GM18505 (cell line): Measurements from ENCODE around the gene LYST.

Source experiments
- ATAC-seq: cut with Tn5 transposase; IDR thresholded peaks from one replicate; pipeline ENCODE4 v1.9.1; 2021; ENCODE audit not compliant: unreplicated experiment
- POLR2A ChIP-seq: IDR thresholded peaks from 4 replicates; pipeline ENCODE4 v1.6.1; 2011; ENCODE audit warnings: borderline replicate concordance; ENCODE audit not compliant: insufficient read depth, insufficient read length; ENCODE audit errors: extremely low read depth

The LYST gene

GRCh38 chr1:235838021-235838420 is 28.7 kb downstream of the LYST start:
- ATAC-seq, result no peak
- TF ChIP-seq POLR2A, result no peak

GRCh38 chr1:235835226-235835625 is 31.5 kb downstream of the LYST start:
- TF ChIP-seq POLR2A, result no peak
- ATAC-seq, result no peak

- ATAC-seq, result no peak
- TF ChIP-seq POLR2A, result no peak
Measured at GRCh38 chr1:235834620-235835019, 32.1 kb downstream of the LYST start.

DNA sequence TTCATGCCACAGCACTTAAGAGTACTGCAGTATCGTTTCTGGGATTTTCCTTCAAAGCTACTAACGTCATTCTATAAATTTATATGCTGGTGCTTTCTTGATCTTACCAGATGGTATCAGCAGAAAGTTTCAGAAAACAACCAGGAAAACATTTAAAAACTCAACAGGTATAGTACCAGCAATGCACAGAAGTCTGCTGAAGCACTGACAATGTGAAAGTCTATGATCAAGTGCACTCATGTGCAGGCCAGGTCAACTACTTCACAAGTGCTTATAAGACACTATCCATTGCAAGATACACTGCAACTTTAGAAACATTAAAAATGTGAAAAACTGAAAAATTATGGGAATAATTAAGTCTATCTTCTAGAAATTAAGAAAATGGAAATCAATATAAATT is 34.7 kb downstream of the LYST start:
- ATAC-seq, result no peak

GRCh38 chr1:235831148-235831547 is 35.6 kb downstream of the LYST start:
- peak; percentile 89 for ATAC-seq
- no peak for TF ChIP-seq POLR2A

More for the DNA sequence above, 34.7 kb downstream of the LYST start:
- no peak for TF ChIP-seq POLR2A

GRCh38 chr1:235826102-235826854 is 40.4 kb downstream of the LYST start:
- ATAC-seq, result no peak
- TF ChIP-seq POLR2A, result no peak

GRCh38 chr1:235825229-235825628 is 41.5 kb downstream of the LYST start:
- no peak for TF ChIP-seq POLR2A
- ATAC-seq, result no peak

GRCh38 chr1:235823684-235824083 is 43.0 kb downstream of the LYST start:
- no peak for ATAC-seq
- TF ChIP-seq POLR2A, result no peak

- ATAC-seq, result no peak
- TF ChIP-seq POLR2A, result no peak
Measured at GRCh38 chr1:235822685-235823084, 44.0 kb downstream of the LYST start.

- TF ChIP-seq POLR2A, result no peak
- no peak for ATAC-seq
Measured at GRCh38 chr1:235821361-235821981, 45.2 kb downstream of the LYST start.

DNA sequence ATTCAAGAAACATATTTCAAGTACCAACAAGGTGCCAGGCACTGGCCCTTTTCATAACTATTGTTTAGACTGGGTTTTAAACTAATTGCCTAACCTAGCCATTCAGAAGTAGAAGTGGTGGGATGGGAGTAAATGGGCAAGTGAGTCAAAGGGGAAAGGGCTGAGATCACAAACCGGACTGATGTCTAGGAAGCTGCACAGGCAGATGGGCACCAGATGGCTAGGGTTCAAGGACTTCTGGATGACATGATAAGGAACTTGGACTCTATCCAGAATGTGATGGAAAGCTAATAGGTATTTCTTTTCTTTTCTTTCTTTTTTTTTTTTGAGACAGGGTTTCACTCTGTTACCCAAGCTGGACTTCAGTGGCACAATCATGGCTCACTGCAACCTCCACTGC is 46.6 kb downstream of the LYST start:
- no peak for ATAC-seq
- no peak for TF ChIP-seq POLR2A

- ATAC-seq, result no peak
- no peak for TF ChIP-seq POLR2A
Measured at GRCh38 chr1:235818632-235819136, 48.0 kb downstream of the LYST start.

DNA sequence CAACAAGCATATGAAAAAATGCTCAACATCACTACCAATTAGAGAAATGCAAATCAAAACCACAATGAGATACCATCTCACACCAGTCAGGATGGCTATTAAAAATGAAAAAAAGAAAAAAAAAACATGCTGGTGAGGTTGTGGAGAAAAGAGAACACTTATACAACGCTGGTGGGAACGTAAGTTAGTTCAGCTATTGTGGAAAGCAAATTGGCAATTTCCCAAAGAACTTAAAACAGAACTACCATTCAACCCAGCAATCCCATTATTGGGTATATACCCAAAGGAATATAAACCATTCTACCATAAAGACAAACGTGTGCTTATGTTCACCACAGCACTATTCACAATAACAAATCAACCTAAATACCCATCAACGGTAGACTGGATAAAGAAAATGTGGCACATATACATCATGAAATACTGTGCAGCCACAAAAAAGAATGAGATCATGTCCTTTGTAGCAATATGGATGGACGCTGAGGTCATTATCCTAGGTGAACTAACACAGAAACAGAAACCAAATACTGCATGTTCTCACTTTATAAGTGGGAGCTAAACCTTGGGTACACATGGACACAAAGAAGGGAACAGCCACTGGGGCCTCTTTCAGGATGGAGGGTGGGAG is 49.5 kb downstream of the LYST start:
- ATAC-seq, result no peak
- TF ChIP-seq POLR2A, result no peak
